HEK293 (cell line): ENCODE measurements around the gene MBNL2.

Experiments used
- CTCF ChIA-PET: fragments of 350-600 bp; formaldehyde crosslinking; extraction: SDS; loops from one replicate; lab custom pipeline; 2021; ENCODE audit warnings: antibody characterized with exemption; lab: Yijun Ruan, JAX
- POLR2A ChIA-PET: fragments of 300-600 bp; formaldehyde crosslinking; extraction: SDS; loops from one replicate; lab custom pipeline; 2020; ENCODE audit warnings: antibody characterized with exemption, inconsistent platforms; lab: Yijun Ruan, JAX
- H3K27ac ChIP-seq: fragments of 200-500 bp; sonication (Bioruptor generic); 2 replicates; pipeline ENCODE4 v1.5.1; 2014; ENCODE audit warnings: low read depth, low read length, control low read depth, inconsistent platforms; ENCODE audit errors: extremely low read depth
- H3K36me3 ChIP-seq, 2 experiments: fragments of 200-500 bp in 1 of 2; sonication (Bioruptor generic) in 1 of 2; 1 replicate in 1 of 2; 2 replicates in 1 of 2; pipeline ENCODE4 v1.5.1; 2014 to 2017; ENCODE audit warnings: inconsistent platforms in 2 of 2, low read length in 2 of 2; ENCODE audit not compliant: control insufficient read depth in 2 of 2, insufficient read depth in 1 of 2
- H3K4me1 ChIP-seq: fragments of 200-500 bp; sonication (Bioruptor generic); 2 replicates; pipeline ENCODE4 v1.5.1; 2014; ENCODE audit warnings: mild to moderate bottlenecking, low read length, inconsistent platforms; ENCODE audit not compliant: control insufficient read depth, insufficient read depth
- H3K4me3 ChIP-seq: 2 replicates; pipeline ENCODE4 v1.5.1; 2011; ENCODE audit warnings: low read depth, mild to moderate bottlenecking, control low read depth, low read length, moderate library complexity
- H3K9me3 ChIP-seq: fragments of 200-500 bp; sonication (Bioruptor generic); 2 replicates; pipeline ENCODE4 v1.5.1; 2014; ENCODE audit warnings: low read depth, low read length, inconsistent platforms; ENCODE audit not compliant: control insufficient read depth, insufficient read depth
- GLIS2 ChIP-seq: fragments of 450-650 bp; formaldehyde crosslinking; IDR thresholded peaks from 2 replicates; pipeline ENCODE4 v1.5.1; 2016; ENCODE audit warnings: missing biosample characterization, missing genetic modification characterization
- REST ChIP-seq: fragments of 450-650 bp; formaldehyde crosslinking; IDR thresholded peaks from 2 replicates; pipeline ENCODE4 v1.5.1; 2016; ENCODE audit warnings: missing biosample characterization, missing genetic modification characterization
- SCRT2 ChIP-seq: fragments of 450-650 bp; formaldehyde crosslinking; IDR thresholded peaks from 2 replicates; pipeline ENCODE4 v1.5.1; 2016; ENCODE audit warnings: missing biosample characterization, missing genetic modification characterization
- TCF7L2 ChIP-seq: IDR thresholded peaks from 2 replicates; pipeline ENCODE4 v1.6.1; 2011; ENCODE audit warnings: low read depth, mild to moderate bottlenecking, inconsistent platforms, low read length, moderate library complexity, borderline replicate concordance
- WT1 ChIP-seq: fragments of 450-650 bp; formaldehyde crosslinking; IDR thresholded peaks from 2 replicates; pipeline ENCODE4 v1.5.1; 2016; ENCODE audit warnings: missing biosample characterization, missing genetic modification characterization
- ZBTB17 ChIP-seq: fragments of 450-650 bp; formaldehyde crosslinking; IDR thresholded peaks from 2 replicates; pipeline ENCODE4 v1.5.1; 2016; ENCODE audit warnings: missing biosample characterization, missing genetic modification characterization
- ZNF132 ChIP-seq: fragments of 450-650 bp; formaldehyde crosslinking; IDR thresholded peaks from 2 replicates; pipeline ENCODE4 v1.5.1; 2017; ENCODE audit warnings: missing biosample characterization, missing genetic modification characterization, borderline replicate concordance
- ZNF2 ChIP-seq: fragments of 450-650 bp; formaldehyde crosslinking; IDR thresholded peaks from 2 replicates; pipeline ENCODE4 v1.5.1; 2016; ENCODE audit warnings: missing biosample characterization, missing genetic modification characterization
- ZNF211 ChIP-seq: fragments of 450-650 bp; formaldehyde crosslinking; IDR thresholded peaks from 2 replicates; pipeline ENCODE4 v1.5.1; 2016; ENCODE audit warnings: low read depth, missing biosample characterization, missing genetic modification characterization
- ZNF311 ChIP-seq: fragments of 450-650 bp; formaldehyde crosslinking; IDR thresholded peaks from 2 replicates; pipeline ENCODE4 v1.5.1; 2017; ENCODE audit warnings: missing biosample characterization, missing genetic modification characterization, borderline replicate concordance
- ZNF501 ChIP-seq: fragments of 450-650 bp; formaldehyde crosslinking; IDR thresholded peaks from 2 replicates; pipeline ENCODE4 v1.5.1; 2016; ENCODE audit warnings: missing biosample characterization, missing genetic modification characterization
- ZNF585B ChIP-seq: fragments of 450-650 bp; formaldehyde crosslinking; IDR thresholded peaks from 2 replicates; pipeline ENCODE4 v1.5.1; 2016; ENCODE audit warnings: missing biosample characterization, missing genetic modification characterization
- ZNF600 ChIP-seq: fragments of 450-650 bp; formaldehyde crosslinking; IDR thresholded peaks from 2 replicates; pipeline ENCODE4 v1.5.1; 2016; ENCODE audit warnings: missing biosample characterization, missing genetic modification characterization
- ZNF624 ChIP-seq: fragments of 450-650 bp; formaldehyde crosslinking; IDR thresholded peaks from 2 replicates; pipeline ENCODE4 v1.5.1; 2017; ENCODE audit warnings: missing biosample characterization, missing genetic modification characterization
- ZNF629 ChIP-seq: fragments of 450-650 bp; formaldehyde crosslinking; IDR thresholded peaks from 2 replicates; pipeline ENCODE4 v1.5.1; 2017; ENCODE audit warnings: missing biosample characterization, missing genetic modification characterization
- TF ChIP-seq, protein P1 (sequence below): fragments of 450-650 bp; formaldehyde crosslinking; IDR thresholded peaks from 2 replicates; pipeline ENCODE4 v1.5.1; 2016; ENCODE audit warnings: missing biosample characterization, missing genetic modification characterization
- TF ChIP-seq, protein P2 (sequence below): fragments of 450-650 bp; formaldehyde crosslinking; IDR thresholded peaks from 2 replicates; pipeline ENCODE4 v1.5.1; 2016; ENCODE audit warnings: missing biosample characterization, missing genetic modification characterization, borderline replicate concordance

MBNL2 gene

GRCh38 chr13:97221989-97222700 is at the start of gene MBNL2 (continued):
- TF ChIP-seq REST (tag by site-specific recombination) (0 out of 2 replicates have a peak, but pooled peaks have one; percentile 30), ZBTB17 (peak; percentile 71), ZNF629 (tag by site-specific recombination) (peak; percentile 39), ZNF600 (tag by site-specific recombination) (peak; percentile 92)
- TF ChIP-seq, protein P1, sequence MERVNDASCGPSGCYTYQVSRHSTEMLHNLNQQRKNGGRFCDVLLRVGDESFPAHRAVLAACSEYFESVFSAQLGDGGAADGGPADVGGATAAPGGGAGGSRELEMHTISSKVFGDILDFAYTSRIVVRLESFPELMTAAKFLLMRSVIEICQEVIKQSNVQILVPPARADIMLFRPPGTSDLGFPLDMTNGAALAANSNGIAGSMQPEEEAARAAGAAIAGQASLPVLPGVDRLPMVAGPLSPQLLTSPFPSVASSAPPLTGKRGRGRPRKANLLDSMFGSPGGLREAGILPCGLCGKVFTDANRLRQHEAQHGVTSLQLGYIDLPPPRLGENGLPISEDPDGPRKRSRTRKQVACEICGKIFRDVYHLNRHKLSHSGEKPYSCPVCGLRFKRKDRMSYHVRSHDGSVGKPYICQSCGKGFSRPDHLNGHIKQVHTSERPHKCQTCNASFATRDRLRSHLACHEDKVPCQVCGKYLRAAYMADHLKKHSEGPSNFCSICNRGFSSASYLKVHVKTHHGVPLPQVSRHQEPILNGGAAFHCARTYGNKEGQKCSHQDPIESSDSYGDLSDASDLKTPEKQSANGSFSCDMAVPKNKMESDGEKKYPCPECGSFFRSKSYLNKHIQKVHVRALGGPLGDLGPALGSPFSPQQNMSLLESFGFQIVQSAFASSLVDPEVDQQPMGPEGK (tag by site-specific recombination), result peak; percentile 39; the same call in 1 of the 2 replicates
- TF ChIP-seq, all 188 proteins: peak for 20

- Histone ChIP-seq H3K4me3 (no peak overlapping the region), H3K36me3 (no peaks in the 10 kb centered on the region), H3K27ac (no peak overlapping the region), H3K9me3 (no peaks in the 10 kb centered on the region), H3K4me1 (no peaks in the 10 kb centered on the region)
- POLR2A ChIA-PET, result no interaction called here
- TF ChIP-seq SCRT2 (tag by site-specific recombination) (peak; percentile 81), ZNF211 (no peak)
- CTCF ChIA-PET, result interaction anchor here (1.0 kb wide), 1 partner anchor 45 kb away, joined by 3 read pairs; no protein-coding TSS in a partner anchor
These were observed 47.5 kb upstream of the MBNL2 start for GRCh38 chr13:97174638-97175037.

DNA sequence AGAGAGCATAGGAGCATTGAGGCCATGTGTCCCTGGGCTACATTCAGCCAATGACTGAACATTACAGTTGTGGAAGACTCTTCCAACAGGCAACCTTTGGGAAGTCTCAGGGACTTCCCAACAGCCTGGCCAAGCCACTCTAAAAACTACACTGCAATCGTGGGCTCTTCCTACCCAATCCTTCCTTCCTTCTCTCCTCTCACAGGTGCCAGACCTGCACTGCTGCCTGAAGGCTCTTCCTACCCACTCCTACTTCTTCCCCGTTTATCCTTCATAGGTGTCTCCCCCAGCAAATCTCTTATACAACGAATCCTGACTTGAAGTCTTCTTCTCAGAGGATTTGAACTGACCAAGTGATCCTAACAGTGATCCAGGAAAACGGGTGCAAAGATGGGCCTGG is 47.1 kb upstream of the MBNL2 start:
- Histone ChIP-seq H3K4me1 (no peaks in the 10 kb centered on the region), H3K4me3 (no peak overlapping the region), H3K36me3 (no peaks in the 10 kb centered on the region), H3K9me3 (no peaks in the 10 kb centered on the region), H3K27ac (no peak overlapping the region)
- TF ChIP-seq ZNF311 (tag by site-specific recombination) (no peak), ZNF132 (tag by site-specific recombination) (peak; percentile 96)
- ChIA-PET POLR2A (no interaction called here), CTCF (no interaction called here)

- no peak overlapping the region for H3K4me3 ChIP-seq
- no peaks in the 10 kb centered on the region for H3K9me3 ChIP-seq
- no peaks in the 10 kb centered on the region for H3K36me3 ChIP-seq
- H3K4me1 ChIP-seq, result no peaks in the 10 kb centered on the region
- H3K27ac ChIP-seq, result no peak overlapping the region
- TF ChIP-seq ZNF2 (tag by site-specific recombination) (no peak), ZNF501 (tag by site-specific recombination) (no peak), TCF7L2 (no peak), GLIS2 (no peak), ZNF585B (tag by site-specific recombination) (no peak), WT1 (tag by site-specific recombination) (no peak), ZNF624 (tag by site-specific recombination) (no peak)
- TF ChIP-seq, protein P2, sequence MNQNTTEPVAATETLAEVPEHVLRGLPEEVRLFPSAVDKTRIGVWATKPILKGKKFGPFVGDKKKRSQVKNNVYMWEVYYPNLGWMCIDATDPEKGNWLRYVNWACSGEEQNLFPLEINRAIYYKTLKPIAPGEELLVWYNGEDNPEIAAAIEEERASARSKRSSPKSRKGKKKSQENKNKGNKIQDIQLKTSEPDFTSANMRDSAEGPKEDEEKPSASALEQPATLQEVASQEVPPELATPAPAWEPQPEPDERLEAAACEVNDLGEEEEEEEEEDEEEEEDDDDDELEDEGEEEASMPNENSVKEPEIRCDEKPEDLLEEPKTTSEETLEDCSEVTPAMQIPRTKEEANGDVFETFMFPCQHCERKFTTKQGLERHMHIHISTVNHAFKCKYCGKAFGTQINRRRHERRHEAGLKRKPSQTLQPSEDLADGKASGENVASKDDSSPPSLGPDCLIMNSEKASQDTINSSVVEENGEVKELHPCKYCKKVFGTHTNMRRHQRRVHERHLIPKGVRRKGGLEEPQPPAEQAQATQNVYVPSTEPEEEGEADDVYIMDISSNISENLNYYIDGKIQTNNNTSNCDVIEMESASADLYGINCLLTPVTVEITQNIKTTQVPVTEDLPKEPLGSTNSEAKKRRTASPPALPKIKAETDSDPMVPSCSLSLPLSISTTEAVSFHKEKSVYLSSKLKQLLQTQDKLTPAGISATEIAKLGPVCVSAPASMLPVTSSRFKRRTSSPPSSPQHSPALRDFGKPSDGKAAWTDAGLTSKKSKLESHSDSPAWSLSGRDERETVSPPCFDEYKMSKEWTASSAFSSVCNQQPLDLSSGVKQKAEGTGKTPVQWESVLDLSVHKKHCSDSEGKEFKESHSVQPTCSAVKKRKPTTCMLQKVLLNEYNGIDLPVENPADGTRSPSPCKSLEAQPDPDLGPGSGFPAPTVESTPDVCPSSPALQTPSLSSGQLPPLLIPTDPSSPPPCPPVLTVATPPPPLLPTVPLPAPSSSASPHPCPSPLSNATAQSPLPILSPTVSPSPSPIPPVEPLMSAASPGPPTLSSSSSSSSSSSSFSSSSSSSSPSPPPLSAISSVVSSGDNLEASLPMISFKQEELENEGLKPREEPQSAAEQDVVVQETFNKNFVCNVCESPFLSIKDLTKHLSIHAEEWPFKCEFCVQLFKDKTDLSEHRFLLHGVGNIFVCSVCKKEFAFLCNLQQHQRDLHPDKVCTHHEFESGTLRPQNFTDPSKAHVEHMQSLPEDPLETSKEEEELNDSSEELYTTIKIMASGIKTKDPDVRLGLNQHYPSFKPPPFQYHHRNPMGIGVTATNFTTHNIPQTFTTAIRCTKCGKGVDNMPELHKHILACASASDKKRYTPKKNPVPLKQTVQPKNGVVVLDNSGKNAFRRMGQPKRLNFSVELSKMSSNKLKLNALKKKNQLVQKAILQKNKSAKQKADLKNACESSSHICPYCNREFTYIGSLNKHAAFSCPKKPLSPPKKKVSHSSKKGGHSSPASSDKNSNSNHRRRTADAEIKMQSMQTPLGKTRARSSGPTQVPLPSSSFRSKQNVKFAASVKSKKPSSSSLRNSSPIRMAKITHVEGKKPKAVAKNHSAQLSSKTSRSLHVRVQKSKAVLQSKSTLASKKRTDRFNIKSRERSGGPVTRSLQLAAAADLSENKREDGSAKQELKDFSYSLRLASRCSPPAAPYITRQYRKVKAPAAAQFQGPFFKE (tag by site-specific recombination), result no peak
- TF ChIP-seq, all 188 proteins: peak for 0
- POLR2A ChIA-PET, result no interaction called here
- CTCF ChIA-PET, result no interaction called here
These were observed 42.6 kb upstream of the MBNL2 start for GRCh38 chr13:97179501-97179900.
